ENCODE data around the gene STRADA. TPM values are rescaled to one million over a fixed set of nuclear protein-coding genes. Genes with fewer than 3 reads are reported as not detected.

The STRADA gene, protein sequence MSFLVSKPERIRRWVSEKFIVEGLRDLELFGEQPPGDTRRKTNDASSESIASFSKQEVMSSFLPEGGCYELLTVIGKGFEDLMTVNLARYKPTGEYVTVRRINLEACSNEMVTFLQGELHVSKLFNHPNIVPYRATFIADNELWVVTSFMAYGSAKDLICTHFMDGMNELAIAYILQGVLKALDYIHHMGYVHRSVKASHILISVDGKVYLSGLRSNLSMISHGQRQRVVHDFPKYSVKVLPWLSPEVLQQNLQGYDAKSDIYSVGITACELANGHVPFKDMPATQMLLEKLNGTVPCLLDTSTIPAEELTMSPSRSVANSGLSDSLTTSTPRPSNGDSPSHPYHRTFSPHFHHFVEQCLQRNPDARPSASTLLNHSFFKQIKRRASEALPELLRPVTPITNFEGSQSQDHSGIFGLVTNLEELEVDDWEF
- total RNA-seq, result 21.5 and 28.2 TPM in 2 replicates

DNA sequence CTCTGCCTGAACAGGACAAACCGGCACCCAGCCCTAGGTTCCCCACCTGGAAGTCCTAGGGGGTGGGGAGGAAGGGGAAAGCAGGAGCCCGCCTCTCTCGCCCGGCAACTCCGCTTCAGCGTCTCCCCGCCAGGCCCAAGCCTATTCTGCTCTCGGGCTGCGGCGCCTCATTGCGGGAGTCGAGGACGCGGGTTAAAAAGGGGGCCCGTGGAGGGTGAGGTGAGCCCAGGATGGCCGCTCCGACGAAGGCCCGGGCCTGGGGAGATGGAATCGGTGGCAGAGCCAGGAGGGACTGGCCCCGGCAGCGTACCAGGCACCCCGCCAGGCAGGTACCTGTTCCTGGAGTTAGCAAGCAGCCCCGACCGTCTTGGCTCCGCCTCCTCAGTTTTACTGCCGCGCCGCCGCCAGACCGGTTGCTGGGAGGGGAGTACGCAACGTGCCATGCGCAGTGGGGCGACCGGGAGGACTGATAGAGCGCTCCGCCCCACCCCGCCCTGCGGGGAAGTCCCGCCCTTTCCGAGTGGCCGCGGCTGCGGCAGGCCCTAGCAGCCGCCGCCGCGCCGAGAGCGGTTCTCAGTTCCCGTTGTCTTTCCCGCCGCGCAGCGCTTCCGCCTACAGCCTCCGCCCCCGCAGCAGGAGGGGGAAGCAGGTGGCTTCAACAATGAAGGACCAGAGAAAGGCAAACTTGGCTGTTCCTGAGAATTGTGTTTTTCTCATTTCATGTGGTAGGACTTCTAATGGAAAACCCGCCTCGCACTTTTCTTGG lies at the start of gene STRADA:
STRADA (minus strand) TSS at position 392 of the 766 bp plus-strand sequence. CDS start 13,430 bp downstream, outside the sequence.

DNA sequence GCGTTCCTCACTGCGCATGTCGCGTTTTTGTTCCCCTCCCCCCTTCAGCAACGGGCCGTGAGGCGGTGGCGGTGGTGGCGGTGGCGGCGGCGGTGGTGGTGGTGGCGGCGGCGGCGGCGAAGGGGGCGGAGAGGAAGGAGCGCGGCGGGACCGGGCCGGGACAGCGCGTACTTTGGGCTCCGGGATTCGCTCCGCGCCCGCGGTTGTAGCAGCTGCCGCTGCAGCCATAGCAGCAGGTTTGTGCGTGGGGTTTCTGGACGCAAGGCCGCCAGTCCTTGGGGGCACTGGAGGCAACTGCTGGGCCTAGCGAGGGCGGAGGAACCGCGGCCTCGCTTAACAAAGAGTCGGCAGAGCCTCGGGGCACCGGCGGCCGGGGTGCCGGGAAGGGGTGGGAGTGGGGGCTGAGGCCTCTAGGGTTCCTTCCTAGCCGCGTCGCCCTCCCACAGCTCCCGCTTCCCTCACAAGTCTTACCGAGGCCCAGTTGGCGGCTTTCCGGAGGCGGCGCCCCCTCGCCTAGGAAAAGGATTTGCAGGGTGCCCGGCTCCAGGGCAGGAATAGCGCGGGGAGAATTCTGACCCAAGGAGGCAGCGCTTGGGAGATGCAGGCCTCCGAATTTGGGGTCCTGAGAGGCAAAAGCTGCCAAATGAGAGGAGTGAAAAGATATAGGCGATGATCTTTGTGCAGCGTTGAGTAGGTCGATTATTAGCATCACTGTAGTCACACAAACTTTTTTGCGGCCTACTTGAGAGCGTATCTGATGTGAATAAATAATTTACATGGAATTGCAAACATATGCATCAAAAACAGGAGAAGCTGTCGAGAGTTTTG lies 32.8 kb upstream of the STRADA start, which contains the start of gene DDX42:
DDX42 (plus strand) TSS at position 30 of the 828 bp plus-strand sequence. CDS start 12,880 bp downstream, outside the sequence.

GRCh38 chr17:63773272-63774140 lies 31.9 kb upstream of the STRADA start, which contains the start of gene CCDC47:
CCDC47 (minus strand) TSS chr17:63773597; CDS start chr17:63766175, 7,422 bp downstream.

DNA sequence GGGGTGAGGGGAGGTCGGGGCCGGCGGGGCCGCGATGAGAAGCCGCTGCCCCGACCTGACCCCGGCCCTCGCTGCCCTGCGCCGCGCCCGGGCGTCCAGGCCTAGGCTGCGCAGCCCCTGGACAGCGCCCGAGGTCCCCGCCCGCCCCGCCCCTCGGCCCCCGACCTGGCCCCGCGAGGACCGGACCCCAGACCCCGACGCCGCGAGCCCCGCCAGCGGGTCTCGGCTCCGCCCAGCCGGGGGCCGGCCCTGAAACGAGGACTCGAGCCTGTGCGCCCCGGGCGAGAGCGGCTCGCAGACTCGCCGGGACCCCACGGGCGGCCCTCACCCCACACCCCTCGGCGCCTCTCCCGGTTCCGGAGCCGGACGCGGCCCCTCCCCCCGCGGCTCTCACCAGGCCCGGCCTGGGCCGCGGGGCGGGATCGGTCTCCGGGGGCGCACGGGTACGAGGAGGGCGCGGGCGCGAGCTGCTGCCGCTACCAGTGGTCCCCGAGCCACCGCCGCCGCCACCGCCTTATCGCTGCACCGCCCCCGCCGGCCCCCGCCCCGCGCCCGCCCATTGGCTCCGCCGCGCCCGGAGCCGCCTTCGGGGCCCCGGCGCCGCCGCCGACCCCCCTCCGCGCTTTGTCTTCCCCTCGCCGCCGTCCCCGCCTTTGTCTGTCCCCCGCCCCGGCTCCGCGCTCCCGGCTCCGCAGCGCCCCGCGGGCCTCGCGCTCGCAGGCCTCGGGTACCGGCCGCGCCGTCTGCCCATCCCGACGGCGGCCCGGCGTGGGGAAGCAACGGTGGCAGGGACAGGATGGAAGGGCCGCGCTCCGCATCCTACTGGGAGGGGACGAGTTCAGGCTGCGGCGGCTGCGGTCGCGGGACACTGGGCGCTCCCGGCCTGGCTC lies 41.7 kb downstream of the STRADA start, which contains the start of gene LIMD2:
LIMD2 (minus strand) TSS at position 488 of the 890 bp plus-strand sequence. CDS start 827 bp downstream, outside the sequence.

Other genes starting within 250 kb of the STRADA start
- gene KCNH6, start 218.4 kb downstream of the STRADA start, total RNA-seq, result not detected in 2 replicates
- 17.2 and 17.9 TPM in 2 replicates for gene DCAF7, start 191.3 kb downstream of the STRADA start, total RNA-seq
- 27.1 and 37.5 TPM in 2 replicates for gene TACO1, start 140.9 kb downstream of the STRADA start, total RNA-seq
- gene MAP3K3, start 119.4 kb downstream of the STRADA start, total RNA-seq, result 36.4 TPM in 2 replicates
- gene LIMD2, start 41.7 kb downstream of the STRADA start, total RNA-seq, result 3.5 and 4.3 TPM in 2 replicates
- 65.5 and 71.6 TPM in 2 replicates for gene CCDC47, start 31.8 kb upstream of the STRADA start, total RNA-seq
- gene DDX42, start 32.4 kb upstream of the STRADA start, total RNA-seq, result 68.6 and 86.4 TPM in 2 replicates
- 55.1 and 101 TPM in 2 replicates for gene PSMC5, start 85.6 kb upstream of the STRADA start, total RNA-seq
- gene FTSJ3, start 85.9 kb upstream of the STRADA start, total RNA-seq, result 62.3 and 101 TPM in 2 replicates
- 120 and 133 TPM in 2 replicates for gene SMARCD2, start 100.9 kb upstream of the STRADA start, total RNA-seq
- not detected in 2 replicates for gene CSH2, start 131.9 kb upstream of the STRADA start, total RNA-seq
- not detected in 2 replicates for gene GH2, start 140.1 kb upstream of the STRADA start, total RNA-seq
- gene CSH1, start 154.8 kb upstream of the STRADA start, total RNA-seq, result not detected in 2 replicates
- gene CSHL1, start 169.5 kb upstream of the STRADA start, total RNA-seq, result 0.15 TPM in 1 of 2 replicates, not detected in the other
- not detected in 2 replicates for gene GH1, start 177.0 kb upstream of the STRADA start, total RNA-seq
- 0.15 and 0.17 TPM in 2 replicates for gene CD79B, start 190.5 kb upstream of the STRADA start, total RNA-seq
- gene SCN4A, start 231.1 kb upstream of the STRADA start, total RNA-seq, result under 0.01 and 0.15 TPM in 2 replicates